Panc1 (cell line): ENCODE data around the gene ANKRD13C.

Experiments
- POLR2AphosphoS5 ChIP-seq: IDR thresholded peaks from 2 replicates; pipeline ENCODE4 v1.6.1; 2012; ENCODE audit warnings: mild to moderate bottlenecking, low read depth, low read length, moderate library complexity
- SIN3A ChIP-seq: IDR thresholded peaks from 2 replicates; pipeline ENCODE4 v1.6.1; 2012; ENCODE audit warnings: low read depth, mild to moderate bottlenecking, low read length, moderate library complexity, borderline replicate concordance; ENCODE audit not compliant: insufficient read depth
- TF ChIP-seq, protein P1 (sequence below), 2 experiments: IDR thresholded peaks; 2 replicates each; pipeline ENCODE4 v1.6.1; 2011 to 2012; ENCODE audit warnings: low read depth in 2 of 2, control low read depth in 1 of 2, low read length in 1 of 2, mild to moderate bottlenecking in 1 of 2, moderate library complexity in 1 of 2; ENCODE audit not compliant: insufficient read depth in 1 of 2
- TF ChIP-seq, protein P2 (sequence below): fragments of 450-650 bp; IDR thresholded peaks from 2 replicates; pipeline ENCODE4 v1.5.1; 2017; ENCODE audit warnings: mild to moderate bottlenecking

DNA sequence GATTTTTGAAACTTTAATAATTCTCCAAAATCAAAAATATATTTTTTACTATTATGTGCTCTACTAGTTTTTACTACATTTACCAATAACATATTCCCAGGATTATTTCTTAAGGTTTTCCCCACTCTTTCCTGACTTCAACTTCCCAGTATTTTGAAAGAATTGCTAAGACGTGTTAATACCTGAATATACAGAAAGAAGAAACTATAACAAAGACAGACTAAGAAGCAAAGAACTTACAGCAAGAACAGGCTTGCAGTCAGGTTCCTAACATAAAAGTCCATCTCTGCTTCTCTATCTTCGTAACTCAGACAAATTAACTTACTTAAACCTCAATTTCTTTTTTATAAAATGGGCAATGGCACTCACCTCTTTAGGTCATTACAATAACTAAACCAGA is 70.2 kb downstream of the ANKRD13C start:
- TF ChIP-seq, protein P1, sequence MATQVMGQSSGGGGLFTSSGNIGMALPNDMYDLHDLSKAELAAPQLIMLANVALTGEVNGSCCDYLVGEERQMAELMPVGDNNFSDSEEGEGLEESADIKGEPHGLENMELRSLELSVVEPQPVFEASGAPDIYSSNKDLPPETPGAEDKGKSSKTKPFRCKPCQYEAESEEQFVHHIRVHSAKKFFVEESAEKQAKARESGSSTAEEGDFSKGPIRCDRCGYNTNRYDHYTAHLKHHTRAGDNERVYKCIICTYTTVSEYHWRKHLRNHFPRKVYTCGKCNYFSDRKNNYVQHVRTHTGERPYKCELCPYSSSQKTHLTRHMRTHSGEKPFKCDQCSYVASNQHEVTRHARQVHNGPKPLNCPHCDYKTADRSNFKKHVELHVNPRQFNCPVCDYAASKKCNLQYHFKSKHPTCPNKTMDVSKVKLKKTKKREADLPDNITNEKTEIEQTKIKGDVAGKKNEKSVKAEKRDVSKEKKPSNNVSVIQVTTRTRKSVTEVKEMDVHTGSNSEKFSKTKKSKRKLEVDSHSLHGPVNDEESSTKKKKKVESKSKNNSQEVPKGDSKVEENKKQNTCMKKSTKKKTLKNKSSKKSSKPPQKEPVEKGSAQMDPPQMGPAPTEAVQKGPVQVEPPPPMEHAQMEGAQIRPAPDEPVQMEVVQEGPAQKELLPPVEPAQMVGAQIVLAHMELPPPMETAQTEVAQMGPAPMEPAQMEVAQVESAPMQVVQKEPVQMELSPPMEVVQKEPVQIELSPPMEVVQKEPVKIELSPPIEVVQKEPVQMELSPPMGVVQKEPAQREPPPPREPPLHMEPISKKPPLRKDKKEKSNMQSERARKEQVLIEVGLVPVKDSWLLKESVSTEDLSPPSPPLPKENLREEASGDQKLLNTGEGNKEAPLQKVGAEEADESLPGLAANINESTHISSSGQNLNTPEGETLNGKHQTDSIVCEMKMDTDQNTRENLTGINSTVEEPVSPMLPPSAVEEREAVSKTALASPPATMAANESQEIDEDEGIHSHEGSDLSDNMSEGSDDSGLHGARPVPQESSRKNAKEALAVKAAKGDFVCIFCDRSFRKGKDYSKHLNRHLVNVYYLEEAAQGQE (IDR thresholded peaks at IDR 0.05; ENCODE audit: insufficient read depth in 1 of 2, low read depth in 2 of 2, low read length in 1 of 2): no peak
- TF ChIP-seq, protein P2, sequence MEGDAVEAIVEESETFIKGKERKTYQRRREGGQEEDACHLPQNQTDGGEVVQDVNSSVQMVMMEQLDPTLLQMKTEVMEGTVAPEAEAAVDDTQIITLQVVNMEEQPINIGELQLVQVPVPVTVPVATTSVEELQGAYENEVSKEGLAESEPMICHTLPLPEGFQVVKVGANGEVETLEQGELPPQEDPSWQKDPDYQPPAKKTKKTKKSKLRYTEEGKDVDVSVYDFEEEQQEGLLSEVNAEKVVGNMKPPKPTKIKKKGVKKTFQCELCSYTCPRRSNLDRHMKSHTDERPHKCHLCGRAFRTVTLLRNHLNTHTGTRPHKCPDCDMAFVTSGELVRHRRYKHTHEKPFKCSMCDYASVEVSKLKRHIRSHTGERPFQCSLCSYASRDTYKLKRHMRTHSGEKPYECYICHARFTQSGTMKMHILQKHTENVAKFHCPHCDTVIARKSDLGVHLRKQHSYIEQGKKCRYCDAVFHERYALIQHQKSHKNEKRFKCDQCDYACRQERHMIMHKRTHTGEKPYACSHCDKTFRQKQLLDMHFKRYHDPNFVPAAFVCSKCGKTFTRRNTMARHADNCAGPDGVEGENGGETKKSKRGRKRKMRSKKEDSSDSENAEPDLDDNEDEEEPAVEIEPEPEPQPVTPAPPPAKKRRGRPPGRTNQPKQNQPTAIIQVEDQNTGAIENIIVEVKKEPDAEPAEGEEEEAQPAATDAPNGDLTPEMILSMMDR: no peak
- TF ChIP-seq SIN3A: no peak
- no peak for TF ChIP-seq POLR2AphosphoS5
